ENCODE measurements around the gene TLX1.

TLX1 gene

GRCh38 chr10:101134299-101135127 lies 3.4 kb downstream of the TLX1 start:
- no peak for DNase-seq

- no peak for DNase-seq
Measured at GRCh38 chr10:101135141-101136006, 4.3 kb downstream of the TLX1 start.

- DNase-seq, result no peak
Measured at GRCh38 chr10:101136007-101136707, 5.1 kb downstream of the TLX1 start.

GRCh38 chr10:101136708-101137121 lies 5.6 kb downstream of the TLX1 start:
- no peak for DNase-seq

GRCh38 chr10:101137271-101137670 lies 6.2 kb downstream of the TLX1 start:
- no peak for DNase-seq

GRCh38 chr10:101138788-101139420 lies 7.8 kb downstream of the TLX1 start:
- DNase-seq, result no peak

- DNase-seq, result no peak
Measured at GRCh38 chr10:101139421-101139911, 8.4 kb downstream of the TLX1 start.

GRCh38 chr10:101140084-101140949 lies 9.2 kb downstream of the TLX1 start:
- DNase-seq, result no peak

- DNase-seq, result no peak
Measured at GRCh38 chr10:101140950-101141615, 10.0 kb downstream of the TLX1 start.

- DNase-seq, result peak; percentile 49 to 74 (median 70)
Measured at GRCh38 chr10:101141616-101142532, 10.8 kb downstream of the TLX1 start.

- DNase-seq, result no peak
Measured at GRCh38 chr10:101142533-101143344, 11.6 kb downstream of the TLX1 start.

GRCh38 chr10:101143345-101143630 lies 12.2 kb downstream of the TLX1 start:
- DNase-seq, result no peak

- no peak for DNase-seq
Measured at GRCh38 chr10:101144053-101144452, 13.0 kb downstream of the TLX1 start.

GRCh38 chr10:101145145-101145544 lies 14.0 kb downstream of the TLX1 start:
- no peak for DNase-seq

- DNase-seq, result no peak
Measured at GRCh38 chr10:101145750-101146391, 14.8 kb downstream of the TLX1 start.

GRCh38 chr10:101146392-101147251 lies 15.5 kb downstream of the TLX1 start:
- no peak for DNase-seq

- no peak for DNase-seq
Measured at GRCh38 chr10:101151395-101151794, 20.3 kb downstream of the TLX1 start.

- no peak for DNase-seq
Measured at GRCh38 chr10:101152316-101152715, 21.2 kb downstream of the TLX1 start.
